Jurkat, Clone E6-1 (cell line): ENCODE results near the gene FKBP5. TPM values are rescaled to one million over a fixed set of nuclear protein-coding genes. Genes with fewer than 3 reads are reported as not detected.
"Not testable (repeated sequence)": the region's sequence is repeated elsewhere in the genome, so short reads cannot be mapped to it uniquely, and the experiment has no call there.

Experiments used
- DNase-seq: peaks from one replicate; pipeline ENCODE4 v3.0.0-alpha.2; 2011; ENCODE audit warnings: low read depth, low spot score
- H3K4me3 ChIP-seq: 2 replicates; pipeline ENCODE4 v1.5.1; 2011; ENCODE audit warnings: mild to moderate bottlenecking, low read length, control low read depth, moderate library complexity
- polyA plus RNA-seq: library from polyadenylated mRNA; unstranded; fragments of >200 nt; gene quantifications from one replicate; pipeline ENCODE4 v1.2.1, GENCODE V29; 2012; ENCODE audit warnings: missing spikeins; ENCODE audit not compliant: insufficient read length, insufficient read depth

FKBP5 gene
- 41.1 TPM for polyA plus RNA-seq

GRCh38 chr6:35688605-35689322 lies at the start of gene FKBP5:
TSS of gene FKBP5 (minus strand) at chr6:35688915. CDS start at chr6:35642824, 46,091 bp downstream.
- peak; percentile 73 for DNase-seq
- peak within 1 kb of the TSS; percentile 60 for H3K4me3 ChIP-seq

DNA sequence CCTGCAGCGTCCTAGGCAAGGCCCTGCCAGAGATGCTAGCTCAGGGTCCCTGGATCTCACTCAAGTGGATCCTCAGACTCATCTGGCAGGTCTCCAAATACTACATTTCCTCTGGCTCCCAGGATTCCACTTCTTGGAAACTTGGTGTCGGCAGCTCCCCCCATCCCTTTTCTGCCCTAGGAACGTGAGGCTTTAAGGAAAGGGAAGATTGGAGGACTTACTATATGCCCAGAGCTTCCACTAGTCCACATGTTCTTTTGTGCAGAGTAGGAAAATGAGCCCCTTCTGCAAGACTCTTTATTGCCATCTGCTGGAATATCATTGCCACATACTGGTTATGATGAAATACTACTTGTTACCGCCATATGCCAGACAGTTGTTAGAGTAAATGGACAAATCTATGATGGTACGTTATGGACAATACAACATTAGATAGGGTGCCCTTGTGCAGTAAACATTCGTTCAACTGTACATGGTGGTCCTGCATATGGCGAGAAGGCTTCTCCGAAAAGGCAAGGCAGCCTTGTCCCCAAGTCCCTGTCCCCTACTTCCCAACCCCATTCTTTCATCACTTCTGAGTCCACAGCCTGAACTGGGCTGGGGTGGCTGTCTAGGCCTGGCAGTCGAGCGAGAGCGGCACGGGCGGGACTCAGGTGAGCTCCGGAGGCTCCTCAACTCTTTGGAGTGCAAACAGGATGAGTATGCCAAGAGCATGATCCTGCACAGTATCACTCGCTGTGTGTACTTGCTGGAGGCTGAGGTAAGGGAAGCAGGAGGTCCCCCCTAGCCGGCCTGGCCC lies 48.9 kb upstream of the FKBP5 start:
- DNase-seq = peak; percentile 87
- no peak overlapping the region for H3K4me3 ChIP-seq

DNA sequence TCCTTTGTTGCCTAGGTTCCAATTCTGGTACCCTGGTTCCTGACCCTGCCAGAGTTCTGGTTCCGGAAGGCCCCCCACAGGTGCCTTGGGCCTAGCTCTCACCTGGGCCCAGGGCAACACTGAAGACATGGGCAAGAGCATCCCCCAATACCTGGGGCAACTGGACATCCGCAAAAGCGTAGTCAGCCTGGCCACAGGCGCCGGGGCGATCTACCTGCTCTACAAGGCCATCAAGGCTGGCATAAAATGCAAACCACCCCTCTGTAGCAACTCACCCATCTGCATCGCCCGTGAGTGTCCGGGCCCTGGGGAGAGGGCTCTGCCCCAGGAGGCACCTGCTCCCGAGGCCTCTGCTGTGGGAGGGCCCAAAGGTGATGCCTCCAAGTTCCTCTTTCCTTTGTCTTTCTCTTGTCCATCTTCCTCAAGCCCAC lies 48.3 kb upstream of the FKBP5 start, which contains the start of gene ARMC12:
Gene ARMC12 (plus strand): TSS at position 51 of the 431 bp plus-strand sequence. CDS start 77 bp downstream, at position 128.
- H3K4me3 ChIP-seq = no peak within 1 kb of the TSS
- DNase-seq = no peak

GRCh38 chr6:35736253-35736894 lies 47.7 kb upstream of the FKBP5 start:
- peak; percentile 61 for DNase-seq
- H3K4me3 ChIP-seq = no peak overlapping the region

- H3K4me3 ChIP-seq = no peak overlapping the region
- no peak for DNase-seq
These were observed 46.7 kb upstream of the FKBP5 start for GRCh38 chr6:35735452-35735851.

GRCh38 chr6:35734319-35734718 lies 45.6 kb upstream of the FKBP5 start:
- H3K4me3 ChIP-seq, DNase-seq: not testable (repeated sequence)

- no peak for DNase-seq
- H3K4me3 ChIP-seq = no peak overlapping the region
These were observed 44.9 kb upstream of the FKBP5 start for GRCh38 chr6:35733633-35734032.

DNA sequence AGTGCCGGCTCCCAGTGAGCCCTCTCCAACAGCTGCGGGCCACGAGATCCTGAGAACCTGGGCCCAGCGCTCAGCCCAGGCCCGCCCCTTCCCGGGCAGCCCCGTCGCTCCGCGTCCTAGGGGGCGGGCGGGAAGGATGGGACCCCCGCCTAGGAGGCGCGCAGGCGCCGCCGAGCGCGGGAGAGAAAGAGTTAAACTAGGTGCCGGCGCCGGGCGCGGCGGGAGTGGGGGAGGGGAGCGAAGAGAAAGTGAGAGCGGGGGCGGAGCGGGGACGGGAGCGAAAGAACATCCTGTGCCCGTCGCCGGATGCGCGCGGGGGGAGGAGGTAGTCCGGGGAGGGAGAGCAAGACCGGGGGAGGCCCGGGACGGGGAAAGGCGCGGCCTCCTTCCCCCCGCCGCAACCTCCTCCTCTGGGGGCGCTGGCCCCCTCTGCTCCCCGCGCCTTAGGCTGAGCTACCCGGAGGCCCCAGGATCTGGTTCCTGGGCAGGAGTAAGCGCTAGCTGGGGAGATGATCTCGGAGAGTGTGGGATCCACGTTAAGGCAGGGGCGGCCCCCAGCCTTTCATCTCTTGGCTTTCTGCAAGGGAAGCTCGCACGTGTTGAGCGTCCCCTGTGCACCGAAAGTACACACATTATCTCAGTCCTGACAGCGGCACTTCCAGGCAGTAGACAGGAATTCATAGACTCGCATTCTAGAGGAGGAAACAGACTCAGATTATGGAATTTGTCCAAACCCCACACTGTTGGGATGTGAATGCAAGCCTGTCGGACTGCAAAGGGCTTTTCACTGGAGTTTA lies 43.2 kb upstream of the FKBP5 start:
- H3K4me3 ChIP-seq = peak overlapping the region; percentile 69
- DNase-seq = peak; percentile 89

DNA sequence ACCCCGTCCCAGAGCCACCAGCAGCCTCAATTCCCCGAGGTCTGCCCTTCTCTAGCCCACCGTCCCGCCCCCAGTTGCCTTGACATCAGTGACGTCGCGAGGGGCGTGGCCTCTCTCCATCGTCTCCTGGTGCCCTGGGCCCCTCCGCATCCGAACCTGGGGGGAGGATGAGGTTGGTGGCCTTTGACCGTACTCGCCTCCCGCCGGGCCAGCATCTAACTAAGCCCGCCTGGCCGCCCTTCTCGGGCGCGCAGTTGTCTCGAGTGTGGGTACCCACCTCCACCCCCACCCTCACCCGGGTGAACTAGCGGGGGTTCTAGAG lies 42.7 kb upstream of the FKBP5 start:
- DNase-seq = peak; percentile 90
- peak overlapping the region; percentile 69 for H3K4me3 ChIP-seq

- peak overlapping the region; percentile 69 for H3K4me3 ChIP-seq
- DNase-seq = no peak
These were observed 42.2 kb upstream of the FKBP5 start for GRCh38 chr6:35730745-35731413.

DNA sequence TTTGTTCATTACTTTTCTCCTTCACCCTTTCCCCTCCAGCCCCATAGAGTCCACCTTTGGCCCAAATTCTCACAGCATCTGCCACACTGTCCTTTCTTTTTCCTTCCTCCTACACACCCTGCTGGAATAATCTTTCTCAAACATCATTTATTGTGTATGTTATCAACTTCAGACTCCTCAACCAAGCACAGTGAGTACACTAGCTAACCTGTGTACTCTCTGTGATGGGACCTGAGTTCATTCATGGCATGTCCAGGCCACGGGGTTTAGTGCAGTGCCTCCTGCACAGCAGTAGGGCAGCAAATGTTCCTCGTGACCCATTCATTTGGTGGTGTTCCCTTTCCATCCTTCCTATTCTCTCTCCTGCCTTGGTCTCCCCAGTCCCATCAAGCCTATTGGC lies 41.0 kb upstream of the FKBP5 start:
- no peak overlapping the region for H3K4me3 ChIP-seq

GRCh38 chr6:35728683-35729678 lies 40.3 kb upstream of the FKBP5 start:
- DNase-seq = peak; percentile 84
- H3K4me3 ChIP-seq = peak overlapping the region; percentile 70

More for the DNA sequence above, 41.0 kb upstream of the FKBP5 start:
- DNase-seq = no peak

- DNase-seq = peak; percentile 86
- H3K4me3 ChIP-seq = peak overlapping the region; percentile 70
These were observed 39.4 kb upstream of the FKBP5 start for GRCh38 chr6:35727935-35728682.

- no peak for DNase-seq
- H3K4me3 ChIP-seq = peak overlapping the region; percentile 70
These were observed 38.7 kb upstream of the FKBP5 start for GRCh38 chr6:35727231-35727934.

DNA sequence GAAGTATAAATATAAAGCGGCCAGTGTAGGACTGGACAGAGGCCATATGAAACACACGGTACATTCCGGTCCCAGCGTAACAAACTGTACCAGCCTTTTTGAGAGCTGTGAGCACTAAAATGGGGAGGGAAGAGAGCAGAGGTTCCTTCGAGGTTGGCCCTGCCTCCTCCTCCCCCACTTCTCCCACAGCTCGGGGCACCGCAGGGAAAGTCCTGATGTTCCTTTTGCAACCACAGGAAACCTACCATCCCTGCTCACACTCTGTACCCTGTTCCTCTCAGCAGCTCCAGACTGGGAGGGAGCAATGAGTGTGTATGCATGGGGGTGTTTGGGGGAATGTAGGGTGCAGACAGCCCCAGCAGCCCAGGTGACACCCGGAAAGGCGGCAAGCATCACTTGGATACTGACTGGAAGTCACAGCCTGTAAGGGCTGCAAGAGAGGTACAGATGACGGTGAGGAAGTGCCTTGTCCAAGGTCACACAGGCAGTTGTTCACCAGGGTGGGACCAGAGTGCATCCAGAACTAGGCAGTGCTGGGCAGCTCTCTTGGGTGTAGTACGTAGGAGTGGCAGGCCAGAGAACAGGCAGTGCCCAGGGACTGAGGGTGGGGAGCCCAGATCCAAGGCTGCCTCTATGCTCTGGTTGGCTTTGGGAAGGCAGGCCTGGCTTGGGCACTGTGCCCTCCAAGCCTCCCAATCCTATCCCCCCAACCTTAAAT lies 37.2 kb upstream of the FKBP5 start:
- DNase-seq = no peak

More for the DNA sequence above, 37.2 kb upstream of the FKBP5 start:
- H3K4me3 ChIP-seq = no peak overlapping the region
